Measurements from ENCODE around the gene ZNF451. TPM values are rescaled to one million over a fixed set of nuclear protein-coding genes. Genes with fewer than 3 reads are reported as not detected.
"Not testable (repeated sequence)": the region's sequence is repeated elsewhere in the genome, so short reads cannot be mapped to it uniquely, and the experiment has no call there.

ZNF451 gene
- 66.9 and 71.9 TPM in 2 replicates for total RNA-seq

GRCh38 chr6:57089687-57090457 is at the start of gene ZNF451:
Gene ZNF451, plus strand, starts transcription at chr6:57090188. Its CDS starts 66 bp downstream, at chr6:57090254.
- Mint-ChIP-seq H3K9me3 (no peaks in the 10 kb centered on the region), H3K27me3 (no peaks in the 10 kb centered on the region), H3K36me3 (ENCODE audit: low read depth) (peaks cover 24% of the 10 kb centered on the region), H3K27ac (peak within 1 kb of the TSS; percentile 87), H3K4me3 (peak within 1 kb of the TSS; percentile 86), H3K4me1 (peaks cover 31% of the 10 kb centered on the region)
- peak; percentile 94 for DNase-seq
- POLR2A ChIA-PET = interaction anchor here (1.0 kb wide), 3 partner anchors 25 to 82 kb away, joined by 3 to 9 read pairs (median 5); partner anchors contain the start of genes BAG2 and KIAA1586
- intact Hi-C loops (cut with micrococcal nuclease) = loop anchor here (1.0 kb wide), 4 partner anchors 44 to 227 kb away; partner anchors contain the start of genes BAG2, KIAA1586, PRIM2 and RAB23
- ATAC-seq (ENCODE audit: low read depth) = peak; percentile 92
- TF ChIP-seq CTCF (IDR thresholded peaks at IDR 0.05) = no peak
- CTCF ChIA-PET = no interaction called here

GRCh38 chr6:57044061-57044460 is 45.9 kb upstream of the ZNF451 start:
- H3K4me3 Mint-ChIP-seq = not testable (repeated sequence)
- H3K27me3 Mint-ChIP-seq = peaks cover 13% of the 10 kb centered on the region

GRCh38 chr6:57044568-57044967 is 45.4 kb upstream of the ZNF451 start:
- no peak overlapping the region for H3K27ac Mint-ChIP-seq
- H3K36me3 Mint-ChIP-seq (ENCODE audit: low read depth) = peaks cover 15% of the 10 kb centered on the region
- ATAC-seq (ENCODE audit: low read depth) (no peak), DNase-seq (no peak)
- H3K4me1 Mint-ChIP-seq = peaks cover 19% of the 10 kb centered on the region
- POLR2A ChIA-PET = no interaction called here
- no peak for TF ChIP-seq CTCF (IDR thresholded peaks at IDR 0.05)
- intact Hi-C loops (cut with micrococcal nuclease) = no loop called here
- peaks cover 11% of the 10 kb centered on the region for H3K27me3 Mint-ChIP-seq
- peaks cover 3% of the 10 kb centered on the region for H3K9me3 Mint-ChIP-seq
- CTCF ChIA-PET = no interaction called here
- no peak overlapping the region for H3K4me3 Mint-ChIP-seq

More at GRCh38 chr6:57044061-57044460, 45.9 kb upstream of the ZNF451 start:
- H3K27ac Mint-ChIP-seq; ATAC-seq (ENCODE audit: low read depth); intact Hi-C loops (cut with micrococcal nuclease); POLR2A ChIA-PET; H3K9me3 Mint-ChIP-seq; CTCF ChIA-PET; DNase-seq: not testable (repeated sequence)
- H3K4me1 Mint-ChIP-seq = peaks cover 19% of the 10 kb centered on the region
- peaks cover 12% of the 10 kb centered on the region for H3K36me3 Mint-ChIP-seq (ENCODE audit: low read depth)

- H3K27ac Mint-ChIP-seq = peak within 1 kb of the TSS; percentile 91
- CTCF ChIA-PET, H3K27me3 Mint-ChIP-seq, H3K9me3 Mint-ChIP-seq: not testable (repeated sequence)
- H3K4me1 Mint-ChIP-seq = peaks cover 21% of the 10 kb centered on the region
- H3K4me3 Mint-ChIP-seq = peak within 1 kb of the TSS; percentile 96
- H3K36me3 Mint-ChIP-seq (ENCODE audit: low read depth) = peaks cover 30% of the 10 kb centered on the region
- DNase-seq = peak; percentile 70
- intact Hi-C loops (cut with micrococcal nuclease) = loop anchor here (1.0 to 5.0 kb wide), 4 partner anchors 43 to 271 kb away; partner anchors contain the start of genes BAG2, PRIM2 and RAB23
- POLR2A ChIA-PET = interaction anchor here (1.0 kb wide), 1 partner anchor 43 kb away, joined by 3 read pairs; the partner anchor contains the start of gene ZNF451
- ATAC-seq (ENCODE audit: low read depth) = peak; percentile 91
Measured at GRCh38 chr6:57046332-57047256, 43.4 kb upstream of the ZNF451 start, which contains the start of gene KIAA1586. Gene KIAA1586, plus strand, starts transcription at chr6:57046693. Its CDS starts 63 bp downstream, at chr6:57046756.

GRCh38 chr6:57047257-57047585 is 42.8 kb upstream of the ZNF451 start:
- H3K27me3 Mint-ChIP-seq, H3K9me3 Mint-ChIP-seq, H3K27ac Mint-ChIP-seq, H3K4me3 Mint-ChIP-seq, POLR2A ChIA-PET, DNase-seq, CTCF ChIA-PET: not testable (repeated sequence)
- intact Hi-C loops (cut with micrococcal nuclease) = loop anchor here (5.0 kb wide), 2 partner anchors 175 to 270 kb away; partner anchors contain the start of genes PRIM2 and RAB23
- peak; percentile 16 for ATAC-seq (ENCODE audit: low read depth)
- Mint-ChIP-seq H3K4me1 (peaks cover 21% of the 10 kb centered on the region), H3K36me3 (ENCODE audit: low read depth) (peaks cover 33% of the 10 kb centered on the region)

GRCh38 chr6:57047859-57048258 is 42.1 kb upstream of the ZNF451 start:
- H3K27me3 Mint-ChIP-seq; DNase-seq; H3K27ac Mint-ChIP-seq; H3K9me3 Mint-ChIP-seq; POLR2A ChIA-PET; ATAC-seq (ENCODE audit: low read depth); CTCF ChIA-PET: not testable (repeated sequence)
- Mint-ChIP-seq H3K36me3 (ENCODE audit: low read depth) (peaks cover 38% of the 10 kb centered on the region), H3K4me1 (peaks cover 21% of the 10 kb centered on the region), H3K4me3 (peak overlapping the region; percentile 28)
- intact Hi-C loops (cut with micrococcal nuclease) = loop anchor here (5.0 kb wide), 2 partner anchors 174 to 269 kb away; partner anchors contain the start of genes PRIM2 and RAB23

Data from activated B cell treated with CpG ODN at 0.5 μM for 24 hours (primary cell).